ENCODE results near the gene SHANK1. TPM values are rescaled to one million over a fixed set of nuclear protein-coding genes. Genes with fewer than 3 reads are reported as not detected.

SHANK1 gene
- total and polyA plus RNA-seq, 2 of the 13 experiments (the other 11 are each of a cell fraction or from before 2014, with no cell fraction given): not detected

DNA sequence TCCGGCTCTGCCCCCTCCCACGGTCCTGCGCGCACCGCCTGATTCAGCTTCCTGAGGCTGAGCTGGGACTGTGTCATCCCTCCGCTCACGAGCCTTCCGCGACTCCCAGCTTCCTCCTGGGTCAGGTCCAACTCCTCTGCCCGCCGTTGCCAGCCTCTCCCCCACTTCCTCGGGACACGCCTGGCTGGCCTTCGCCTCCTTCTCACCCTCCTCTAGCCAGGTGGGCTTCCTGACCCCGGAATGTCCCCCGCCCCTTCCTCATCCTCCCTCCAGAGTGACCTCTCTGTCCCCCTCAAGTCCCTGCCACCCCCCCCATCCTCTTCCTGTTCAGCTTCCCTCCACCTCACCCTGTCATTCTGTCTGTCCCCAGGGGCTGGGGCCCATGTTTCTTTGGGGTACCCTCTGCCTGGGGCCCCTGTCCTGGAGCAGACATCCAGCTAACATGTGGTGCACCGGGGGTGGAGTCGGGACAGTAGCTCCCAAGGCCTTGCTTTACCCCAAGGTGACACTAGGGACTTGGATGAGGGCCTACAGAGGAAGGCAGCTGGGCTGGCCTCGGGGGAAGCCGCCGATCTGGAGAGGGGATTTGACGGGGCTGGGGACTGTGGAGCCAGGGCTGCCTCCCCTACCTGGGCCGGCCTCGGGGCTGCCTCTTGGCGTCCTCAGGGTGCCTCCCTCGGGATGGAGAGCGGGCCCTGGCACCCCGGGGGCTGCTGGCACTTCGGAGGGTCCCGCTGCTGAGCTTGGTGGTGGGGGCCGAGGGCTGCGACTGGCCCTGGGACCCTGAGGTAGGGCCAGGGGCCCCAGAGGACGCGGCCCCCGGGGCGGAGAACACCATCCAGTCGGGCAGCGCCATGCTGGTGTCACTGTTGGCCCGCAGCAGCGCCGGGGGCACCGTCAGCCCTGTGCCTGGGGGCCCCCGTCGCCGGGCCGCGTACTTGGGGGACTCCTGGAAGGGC lies 16.5 kb downstream of the SHANK1 start:
- DNase-seq (ENCODE audit: low spot score) (no peak), FAIRE-seq (no peak), ATAC-seq (no peak)
- in situ Hi-C loops (cut with HindIII; ENCODE audit: extremely low pct_ligation_motif_present, low pct_unique_long_range_greater_than_20kb): no loop called here
- no peaks in the 10 kb centered on the region for H3K4me1 ChIP-seq (ENCODE audit: insufficient read depth, low read length)
- CTCF ChIA-PET (ENCODE audit: low intra/inter-chr PET ratio, low total read pairs): interaction anchor here (0.8 kb wide), 1 partner anchor 80 kb away, joined by 4 read pairs; no protein-coding TSS in a partner anchor
- POLR2A ChIA-PET: no interaction called here
- H3K27me3 ChIP-seq (ENCODE audit: control insufficient read depth in 1 of 2, insufficient read depth in 2 of 2, low read length in 2 of 2): peaks cover 6 to 34% of the 10 kb centered on the region in 2 experiments; a peak in 3 of 5 replicates
- BruUV-seq (replicated peaks): no TSS peak
- H3K9me3 ChIP-seq (ENCODE audit: low read length): no peaks in the 10 kb centered on the region
- H3K36me3 ChIP-seq (replicated peaks in 1 of 2; ENCODE audit: control insufficient read depth in 1 of 2, insufficient read depth in 2 of 2, low read length in 2 of 2): no peaks in the 10 kb centered on the region
- intact Hi-C loops (cut with micrococcal nuclease; ENCODE audit: unreplicated experiment): no loop called here
- no peak overlapping the region for H2AFZ ChIP-seq (ENCODE audit: low read length)
- H3K27ac ChIP-seq (ENCODE audit: extremely low read length, insufficient read depth, low read length): no peak overlapping the region
- no peak overlapping the region for H3K4me2 ChIP-seq (ENCODE audit: low read depth, low read length)
- no peak overlapping the region for H3K9ac ChIP-seq (ENCODE audit: insufficient read depth, low read depth, low read length)
- H3K4me3 ChIP-seq (replicated peaks in 1 of 3; ENCODE audit: insufficient read depth in 1 of 3, low read depth in 2 of 3, low read length in 3 of 3): no peak overlapping the region
- TF ChIP-seq ATF7-NPFF (CRISPR knock-in tag; IDR thresholded peaks at IDR 0.05; ENCODE audit: low read depth): no peak
- TF ChIP-seq UBTF (CRISPR knock-in tag; IDR thresholded peaks at IDR 0.05): no peak
- TF ChIP-seq ZSCAN30 (CRISPR knock-in tag; IDR thresholded peaks at IDR 0.05): no peak
- TF ChIP-seq, protein P1, sequence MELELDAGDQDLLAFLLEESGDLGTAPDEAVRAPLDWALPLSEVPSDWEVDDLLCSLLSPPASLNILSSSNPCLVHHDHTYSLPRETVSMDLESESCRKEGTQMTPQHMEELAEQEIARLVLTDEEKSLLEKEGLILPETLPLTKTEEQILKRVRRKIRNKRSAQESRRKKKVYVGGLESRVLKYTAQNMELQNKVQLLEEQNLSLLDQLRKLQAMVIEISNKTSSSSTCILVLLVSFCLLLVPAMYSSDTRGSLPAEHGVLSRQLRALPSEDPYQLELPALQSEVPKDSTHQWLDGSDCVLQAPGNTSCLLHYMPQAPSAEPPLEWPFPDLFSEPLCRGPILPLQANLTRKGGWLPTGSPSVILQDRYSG (CRISPR knock-in tag; IDR thresholded peaks at IDR 0.05): no peak
- TF ChIP-seq ZNF484 (CRISPR knock-in tag; IDR thresholded peaks at IDR 0.05; ENCODE audit: borderline replicate concordance, low read depth): no peak
- TF ChIP-seq SYNCRIP (IDR thresholded peaks at IDR 0.05; ENCODE audit: insufficient read depth, low read depth, low read length): no peak
- TF ChIP-seq ZSCAN22 (CRISPR knock-in tag; IDR thresholded peaks at IDR 0.05): no peak
- TF ChIP-seq SP2 (CRISPR knock-in tag; IDR thresholded peaks at IDR 0.05): no peak
- TF ChIP-seq FLYWCH1 (CRISPR knock-in tag; IDR thresholded peaks at IDR 0.05): no peak
- TF ChIP-seq ZNF597 (CRISPR knock-in tag; IDR thresholded peaks at IDR 0.05): no peak
- TF ChIP-seq ZNF276 (CRISPR knock-in tag; IDR thresholded peaks at IDR 0.05; ENCODE audit: low read depth): no peak
- TF ChIP-seq, protein P2, sequence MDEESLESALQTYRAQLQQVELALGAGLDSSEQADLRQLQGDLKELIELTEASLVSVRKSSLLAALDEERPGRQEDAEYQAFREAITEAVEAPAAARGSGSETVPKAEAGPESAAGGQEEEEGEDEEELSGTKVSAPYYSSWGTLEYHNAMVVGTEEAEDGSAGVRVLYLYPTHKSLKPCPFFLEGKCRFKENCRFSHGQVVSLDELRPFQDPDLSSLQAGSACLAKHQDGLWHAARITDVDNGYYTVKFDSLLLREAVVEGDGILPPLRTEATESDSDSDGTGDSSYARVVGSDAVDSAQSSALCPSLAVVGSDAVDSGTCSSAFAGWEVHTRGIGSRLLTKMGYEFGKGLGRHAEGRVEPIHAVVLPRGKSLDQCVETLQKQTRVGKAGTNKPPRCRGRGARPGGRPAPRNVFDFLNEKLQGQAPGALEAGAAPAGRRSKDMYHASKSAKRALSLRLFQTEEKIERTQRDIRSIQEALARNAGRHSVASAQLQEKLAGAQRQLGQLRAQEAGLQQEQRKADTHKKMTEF (CRISPR knock-in tag; IDR thresholded peaks at IDR 0.05): no peak
- TF ChIP-seq ZSCAN9 (CRISPR knock-in tag; IDR thresholded peaks at IDR 0.05; ENCODE audit: borderline replicate concordance): no peak
- no peaks in the 10 kb centered on the region for H3K79me2 ChIP-seq (ENCODE audit: insufficient read depth, low read length)
- 40% methylated on average over 30 of the region's 47 CpGs for WGBS (ENCODE audit: low lambda C conversion rate)
- 0 out of 2 replicates have a peak, but pooled peaks cover 3% of the 10 kb centered on the region for H4K20me1 ChIP-seq (ENCODE audit: insufficient read depth, low read length)

All from HepG2 (cell line).